Brain microvascular endothelial cell (primary cell): ENCODE results near the gene MMAA.

Source experiments
- DNase-seq: peaks from one replicate; pipeline ENCODE4 v3.0.0-alpha.2; 2020
- H3K27ac ChIP-seq: fragments of 250-450 bp; sonication (Bioruptor Pico); 2 replicates; pipeline ENCODE4 v1.5.1; 2020; ENCODE audit warnings: mild to moderate bottlenecking, moderate library complexity
- H3K27me3 ChIP-seq: fragments of 250-450 bp; sonication (Bioruptor Pico); replicated peaks from 2 replicates; pipeline ENCODE4 v1.5.1; 2020; ENCODE audit warnings: mild to moderate bottlenecking
- H3K36me3 ChIP-seq: fragments of 250-450 bp; sonication (Bioruptor Pico); replicated peaks from 2 replicates; pipeline ENCODE4 v1.5.1; 2020; ENCODE audit warnings: mild to moderate bottlenecking
- H3K4me3 ChIP-seq: 2 replicates; pipeline ENCODE4 v1.5.1; 2011; ENCODE audit warnings: low read depth, mild to moderate bottlenecking, control low read depth, low read length, moderate library complexity
- in situ Hi-C: cut with HindIII; loops from 2 replicates; pipeline ENCODE4 v1.10.0; 2017; ENCODE audit warnings: low sequenced_read_pairs, low pct_ligation_motif_present
- TF ChIP-seq, protein P1 (sequence below): IDR thresholded peaks from 2 replicates; pipeline ENCODE4 v1.5.1; 2011; ENCODE audit warnings: low read depth, mild to moderate bottlenecking, moderate library complexity, low read length, control low read depth, inconsistent platforms; ENCODE audit errors: missing control alignments

MMAA gene

DNA sequence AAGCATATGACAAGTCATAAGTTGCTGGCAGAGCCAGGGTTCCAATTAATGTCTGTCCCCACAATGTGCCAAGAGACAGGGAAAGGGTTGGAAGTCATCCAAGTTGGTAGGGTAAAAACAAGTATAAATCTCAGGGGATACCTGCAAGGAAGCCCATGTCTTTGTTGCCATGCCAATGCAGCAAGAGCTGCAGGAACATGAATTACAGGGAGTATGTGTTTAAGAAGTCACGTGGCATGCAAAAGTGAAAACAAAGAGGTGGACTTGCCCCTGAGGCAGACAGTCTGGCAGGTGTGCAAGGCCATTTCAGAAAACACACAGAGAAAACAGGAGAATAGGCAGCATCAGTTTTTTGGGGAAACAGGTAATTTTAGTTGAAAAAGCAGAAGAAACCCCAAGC, 90.2 kb downstream of the MMAA start:
- Histone ChIP-seq H3K36me3 (no peaks in the 10 kb centered on the region), H3K27ac (no peak overlapping the region), H3K4me3 (no peak overlapping the region), H3K27me3 (no peaks in the 10 kb centered on the region)
- in situ Hi-C loops, result no loop called here
- TF ChIP-seq, protein P1, sequence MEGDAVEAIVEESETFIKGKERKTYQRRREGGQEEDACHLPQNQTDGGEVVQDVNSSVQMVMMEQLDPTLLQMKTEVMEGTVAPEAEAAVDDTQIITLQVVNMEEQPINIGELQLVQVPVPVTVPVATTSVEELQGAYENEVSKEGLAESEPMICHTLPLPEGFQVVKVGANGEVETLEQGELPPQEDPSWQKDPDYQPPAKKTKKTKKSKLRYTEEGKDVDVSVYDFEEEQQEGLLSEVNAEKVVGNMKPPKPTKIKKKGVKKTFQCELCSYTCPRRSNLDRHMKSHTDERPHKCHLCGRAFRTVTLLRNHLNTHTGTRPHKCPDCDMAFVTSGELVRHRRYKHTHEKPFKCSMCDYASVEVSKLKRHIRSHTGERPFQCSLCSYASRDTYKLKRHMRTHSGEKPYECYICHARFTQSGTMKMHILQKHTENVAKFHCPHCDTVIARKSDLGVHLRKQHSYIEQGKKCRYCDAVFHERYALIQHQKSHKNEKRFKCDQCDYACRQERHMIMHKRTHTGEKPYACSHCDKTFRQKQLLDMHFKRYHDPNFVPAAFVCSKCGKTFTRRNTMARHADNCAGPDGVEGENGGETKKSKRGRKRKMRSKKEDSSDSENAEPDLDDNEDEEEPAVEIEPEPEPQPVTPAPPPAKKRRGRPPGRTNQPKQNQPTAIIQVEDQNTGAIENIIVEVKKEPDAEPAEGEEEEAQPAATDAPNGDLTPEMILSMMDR, result no peak
- DNase-seq, result no peak
